ENCODE measurements around the gene MCC.

DNA sequence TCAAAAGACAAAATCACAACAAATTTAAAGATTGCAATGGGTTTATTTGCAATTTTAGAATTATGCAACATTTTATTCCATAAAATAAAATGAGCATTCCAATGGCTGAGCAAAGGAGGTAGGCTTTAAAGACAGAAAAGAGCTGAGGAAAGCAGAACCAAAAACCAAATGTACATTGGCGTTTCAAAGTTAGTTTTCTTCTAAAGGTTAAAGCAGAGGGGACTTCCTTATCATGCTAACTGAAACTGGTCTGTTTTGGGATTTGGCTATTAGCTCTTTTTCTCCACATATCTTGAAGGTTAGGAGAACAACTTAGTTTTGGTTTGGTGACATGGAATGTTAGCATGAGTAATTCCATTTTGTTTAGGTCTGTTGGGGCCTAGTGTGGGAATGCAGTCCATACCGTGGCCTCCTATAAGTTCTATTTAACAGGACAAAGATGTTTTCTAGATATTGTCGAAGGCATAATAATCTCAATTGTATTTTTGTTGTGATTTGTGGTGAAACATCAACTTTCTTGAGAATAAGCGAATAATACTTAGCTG, 491.4 kb downstream of the MCC start:
- no peak for TF ChIP-seq POLR2A (IDR thresholded peaks at IDR 0.05; ENCODE audit: low read length)
- no peak for TF ChIP-seq FOSL2 (IDR thresholded peaks at IDR 0.05)
- TF ChIP-seq FOSL2 (CRISPR knock-in tag; IDR thresholded peaks at IDR 0.05), result no peak
- no peak for TF ChIP-seq JUN (IDR thresholded peaks at IDR 0.05)
- TF ChIP-seq HDAC2 (IDR thresholded peaks at IDR 0.05), result no peak
- TF ChIP-seq, protein P1, sequence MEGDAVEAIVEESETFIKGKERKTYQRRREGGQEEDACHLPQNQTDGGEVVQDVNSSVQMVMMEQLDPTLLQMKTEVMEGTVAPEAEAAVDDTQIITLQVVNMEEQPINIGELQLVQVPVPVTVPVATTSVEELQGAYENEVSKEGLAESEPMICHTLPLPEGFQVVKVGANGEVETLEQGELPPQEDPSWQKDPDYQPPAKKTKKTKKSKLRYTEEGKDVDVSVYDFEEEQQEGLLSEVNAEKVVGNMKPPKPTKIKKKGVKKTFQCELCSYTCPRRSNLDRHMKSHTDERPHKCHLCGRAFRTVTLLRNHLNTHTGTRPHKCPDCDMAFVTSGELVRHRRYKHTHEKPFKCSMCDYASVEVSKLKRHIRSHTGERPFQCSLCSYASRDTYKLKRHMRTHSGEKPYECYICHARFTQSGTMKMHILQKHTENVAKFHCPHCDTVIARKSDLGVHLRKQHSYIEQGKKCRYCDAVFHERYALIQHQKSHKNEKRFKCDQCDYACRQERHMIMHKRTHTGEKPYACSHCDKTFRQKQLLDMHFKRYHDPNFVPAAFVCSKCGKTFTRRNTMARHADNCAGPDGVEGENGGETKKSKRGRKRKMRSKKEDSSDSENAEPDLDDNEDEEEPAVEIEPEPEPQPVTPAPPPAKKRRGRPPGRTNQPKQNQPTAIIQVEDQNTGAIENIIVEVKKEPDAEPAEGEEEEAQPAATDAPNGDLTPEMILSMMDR (IDR thresholded peaks at IDR 0.05), result no peak
- no peak for TF ChIP-seq PHF8 (IDR thresholded peaks at IDR 0.05; ENCODE audit: borderline replicate concordance, low read depth)
- no peak for TF ChIP-seq CEBPB (IDR thresholded peaks at IDR 0.05)
- TF ChIP-seq EP300 (IDR thresholded peaks at IDR 0.05), result no peak

Measured in A549 (cell line).